GM12872 (cell line): ENCODE measurements around the gene KRTAP2-1.
"Not testable (repeated sequence)": the region's sequence is repeated elsewhere in the genome, so short reads cannot be mapped to it uniquely, and the experiment has no call there.

Source experiments
- TF ChIP-seq, protein P1 (sequence below): IDR thresholded peaks from 3 replicates; pipeline ENCODE4 v1.5.1; 2011; ENCODE audit warnings: low read depth, mild to moderate bottlenecking, low read length, moderate library complexity; ENCODE audit not compliant: insufficient read depth

The KRTAP2-1 gene, protein sequence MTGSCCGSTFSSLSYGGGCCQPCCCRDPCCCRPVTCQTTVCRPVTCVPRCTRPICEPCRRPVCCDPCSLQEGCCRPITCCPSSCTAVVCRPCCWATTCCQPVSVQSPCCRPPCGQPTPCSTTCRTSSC

DNA sequence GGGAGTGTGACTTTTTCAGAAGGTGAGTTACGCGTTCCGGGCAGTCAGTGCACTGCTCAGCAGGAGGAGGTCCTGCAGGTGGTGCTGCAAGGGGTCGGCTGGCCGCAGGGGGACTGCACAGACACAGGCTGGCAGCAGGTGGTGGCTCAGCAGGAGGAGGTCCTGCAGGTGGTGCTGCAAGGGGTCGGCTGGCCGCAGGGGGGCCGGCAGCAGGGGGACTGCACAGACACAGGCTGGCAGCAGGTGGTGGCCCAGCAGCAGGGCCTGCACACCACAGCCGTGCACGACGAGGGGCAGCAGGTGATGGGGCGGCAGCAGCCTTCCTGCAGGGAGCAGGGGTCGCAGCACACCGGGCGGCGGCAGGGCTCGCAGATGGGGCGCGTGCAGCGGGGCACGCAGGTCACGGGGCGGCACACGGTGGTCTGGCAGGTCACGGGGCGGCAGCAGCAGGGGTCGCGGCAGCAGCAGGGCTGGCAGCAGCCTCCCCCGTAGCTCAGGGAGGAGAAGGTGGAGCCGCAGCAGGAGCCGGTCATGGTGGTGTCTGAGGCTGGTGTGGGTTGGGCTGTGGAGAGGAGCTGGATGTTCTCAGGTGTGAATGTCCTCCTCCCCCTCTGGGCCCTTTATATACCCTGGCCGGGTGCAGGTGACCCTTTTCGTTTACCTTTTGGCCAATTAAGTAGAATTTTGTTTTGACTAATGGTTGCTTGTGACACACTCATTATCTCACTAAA, at the start of gene KRTAP2-1:
KRTAP2-1 (minus strand) TSS at position 582 of the 731 bp plus-strand sequence; CDS start at position 533, 49 bp downstream.
- TF ChIP-seq, protein P1, sequence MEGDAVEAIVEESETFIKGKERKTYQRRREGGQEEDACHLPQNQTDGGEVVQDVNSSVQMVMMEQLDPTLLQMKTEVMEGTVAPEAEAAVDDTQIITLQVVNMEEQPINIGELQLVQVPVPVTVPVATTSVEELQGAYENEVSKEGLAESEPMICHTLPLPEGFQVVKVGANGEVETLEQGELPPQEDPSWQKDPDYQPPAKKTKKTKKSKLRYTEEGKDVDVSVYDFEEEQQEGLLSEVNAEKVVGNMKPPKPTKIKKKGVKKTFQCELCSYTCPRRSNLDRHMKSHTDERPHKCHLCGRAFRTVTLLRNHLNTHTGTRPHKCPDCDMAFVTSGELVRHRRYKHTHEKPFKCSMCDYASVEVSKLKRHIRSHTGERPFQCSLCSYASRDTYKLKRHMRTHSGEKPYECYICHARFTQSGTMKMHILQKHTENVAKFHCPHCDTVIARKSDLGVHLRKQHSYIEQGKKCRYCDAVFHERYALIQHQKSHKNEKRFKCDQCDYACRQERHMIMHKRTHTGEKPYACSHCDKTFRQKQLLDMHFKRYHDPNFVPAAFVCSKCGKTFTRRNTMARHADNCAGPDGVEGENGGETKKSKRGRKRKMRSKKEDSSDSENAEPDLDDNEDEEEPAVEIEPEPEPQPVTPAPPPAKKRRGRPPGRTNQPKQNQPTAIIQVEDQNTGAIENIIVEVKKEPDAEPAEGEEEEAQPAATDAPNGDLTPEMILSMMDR: not testable (repeated sequence)

DNA sequence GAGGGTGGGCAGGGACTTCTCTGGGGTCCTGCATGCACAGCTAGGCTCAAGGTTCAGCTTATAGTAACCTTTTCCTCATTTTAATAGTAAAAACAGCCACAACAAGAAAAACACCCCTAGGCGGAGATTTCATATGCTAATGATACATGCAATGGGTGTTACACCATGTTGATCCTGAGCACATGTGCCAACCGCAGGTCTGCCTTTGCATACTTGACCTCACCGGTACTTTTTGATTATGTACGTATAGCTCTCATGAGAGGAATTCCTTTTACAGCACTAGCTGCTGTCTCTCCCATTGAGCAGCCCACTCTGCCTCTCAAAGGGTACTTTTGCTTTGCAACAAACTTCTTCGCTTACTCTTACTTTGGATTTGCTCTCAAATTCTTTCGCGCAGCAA, 48.9 kb upstream of the KRTAP2-1 start:
- TF ChIP-seq, protein P1: no peak

DNA sequence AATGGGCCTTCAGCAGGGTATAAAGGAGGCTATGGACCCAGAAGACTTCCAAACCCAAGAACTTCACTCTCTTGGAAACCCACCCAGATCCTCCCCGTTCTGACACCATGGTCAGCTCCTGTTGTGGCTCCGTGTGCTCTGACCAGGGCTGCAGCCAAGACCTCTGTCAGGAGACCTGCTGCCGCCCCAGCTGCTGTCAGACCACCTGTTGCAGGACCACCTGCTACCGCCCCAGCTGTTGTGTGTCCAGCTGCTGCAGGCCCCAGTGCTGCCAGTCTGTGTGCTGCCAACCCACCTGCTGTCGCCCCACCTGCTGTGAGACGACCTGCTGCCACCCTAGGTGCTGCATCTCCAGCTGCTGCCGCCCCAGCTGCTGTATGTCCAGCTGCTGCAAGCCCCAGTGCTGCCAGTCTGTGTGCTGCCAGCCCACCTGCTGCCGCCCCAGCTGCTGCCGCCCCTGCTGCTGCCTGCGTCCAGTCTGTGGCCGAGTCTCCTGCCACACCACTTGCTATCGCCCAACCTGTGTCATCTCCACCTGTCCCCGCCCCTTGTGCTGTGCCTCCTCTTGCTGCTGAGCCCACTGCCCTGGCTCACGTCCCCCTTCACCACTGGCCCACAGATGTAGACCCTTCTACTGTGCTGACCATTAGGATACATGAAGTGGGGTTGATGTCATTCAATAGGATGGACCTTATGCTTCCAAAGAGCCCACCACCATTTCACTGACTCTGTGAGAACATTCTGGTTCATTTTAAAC, 37.2 kb upstream of the KRTAP2-1 start, which contains the start of gene KRTAP4-7:
KRTAP4-7 (plus strand) TSS at position 51 of the 757 bp plus-strand sequence; CDS start at position 108, 57 bp downstream.
- TF ChIP-seq, protein P1: not testable (repeated sequence)

DNA sequence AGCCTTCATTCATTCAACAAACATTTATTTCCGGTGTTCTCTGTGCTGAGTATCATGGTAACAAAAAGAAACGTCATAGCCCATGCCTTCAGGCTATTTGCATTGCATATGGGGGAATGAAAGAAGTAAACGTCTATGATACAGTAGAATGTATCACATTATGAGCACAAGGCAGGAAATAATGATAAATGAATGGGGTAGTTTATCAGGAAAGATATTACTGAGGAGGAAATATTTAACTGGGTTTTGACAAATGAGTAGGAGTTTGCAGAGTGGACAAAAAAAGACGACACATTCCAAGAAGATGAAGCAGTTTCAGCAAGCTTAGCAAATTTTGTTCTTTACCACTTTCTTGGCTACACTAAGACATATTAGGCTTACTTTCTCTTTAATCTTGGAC, 35.5 kb upstream of the KRTAP2-1 start:
- TF ChIP-seq, protein P1: no peak

DNA sequence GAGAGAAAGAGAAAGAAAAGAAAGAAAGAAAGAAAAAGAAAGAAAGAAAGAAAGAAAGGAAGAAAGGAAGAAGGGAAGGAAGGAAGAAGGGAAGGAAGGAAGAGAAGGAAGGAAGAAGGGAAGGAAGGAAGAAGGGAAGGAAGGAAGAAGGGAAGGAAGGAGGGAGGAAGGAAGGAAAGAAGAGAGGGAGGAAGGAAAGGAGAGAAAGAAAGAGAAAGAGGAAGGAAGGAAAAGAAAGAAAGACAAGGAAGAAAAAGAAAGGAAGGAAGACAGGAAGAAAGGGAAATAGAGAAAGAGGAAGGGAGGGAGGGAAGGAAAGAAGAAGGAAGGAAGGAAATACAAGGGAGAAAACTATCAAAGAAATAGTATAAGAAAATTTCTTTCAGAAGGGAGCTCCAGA, 29.7 kb upstream of the KRTAP2-1 start:
- TF ChIP-seq, protein P1: no peak

DNA sequence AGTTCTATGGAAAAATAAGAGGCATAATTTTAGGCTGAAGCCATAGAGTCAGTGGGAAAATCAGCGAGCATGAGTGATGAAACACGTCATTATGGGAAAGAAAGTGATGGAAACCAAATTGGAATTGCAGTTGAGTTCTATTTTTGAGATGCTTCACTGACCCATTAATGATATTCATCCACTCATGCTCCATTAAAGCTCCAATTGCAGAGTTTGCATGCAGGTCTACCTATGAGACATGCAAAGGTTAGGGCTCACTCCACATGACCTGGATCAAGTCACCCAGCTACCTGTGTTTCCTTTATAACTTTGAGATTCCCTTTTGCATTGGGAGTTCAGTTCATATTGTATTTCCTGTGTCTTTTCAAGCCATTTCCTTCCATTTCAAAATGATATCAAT, 26.6 kb upstream of the KRTAP2-1 start:
- TF ChIP-seq, protein P1: no peak
